Measurements from ENCODE around the gene CIDEC.
"Not testable (repeated sequence)": the region's sequence is repeated elsewhere in the genome, so short reads cannot be mapped to it uniquely, and the experiment has no call there.

CIDEC gene

GRCh38 chr3:9901967-9902366 is 21.9 kb upstream of the CIDEC start:
- TF ChIP-seq, protein P1, sequence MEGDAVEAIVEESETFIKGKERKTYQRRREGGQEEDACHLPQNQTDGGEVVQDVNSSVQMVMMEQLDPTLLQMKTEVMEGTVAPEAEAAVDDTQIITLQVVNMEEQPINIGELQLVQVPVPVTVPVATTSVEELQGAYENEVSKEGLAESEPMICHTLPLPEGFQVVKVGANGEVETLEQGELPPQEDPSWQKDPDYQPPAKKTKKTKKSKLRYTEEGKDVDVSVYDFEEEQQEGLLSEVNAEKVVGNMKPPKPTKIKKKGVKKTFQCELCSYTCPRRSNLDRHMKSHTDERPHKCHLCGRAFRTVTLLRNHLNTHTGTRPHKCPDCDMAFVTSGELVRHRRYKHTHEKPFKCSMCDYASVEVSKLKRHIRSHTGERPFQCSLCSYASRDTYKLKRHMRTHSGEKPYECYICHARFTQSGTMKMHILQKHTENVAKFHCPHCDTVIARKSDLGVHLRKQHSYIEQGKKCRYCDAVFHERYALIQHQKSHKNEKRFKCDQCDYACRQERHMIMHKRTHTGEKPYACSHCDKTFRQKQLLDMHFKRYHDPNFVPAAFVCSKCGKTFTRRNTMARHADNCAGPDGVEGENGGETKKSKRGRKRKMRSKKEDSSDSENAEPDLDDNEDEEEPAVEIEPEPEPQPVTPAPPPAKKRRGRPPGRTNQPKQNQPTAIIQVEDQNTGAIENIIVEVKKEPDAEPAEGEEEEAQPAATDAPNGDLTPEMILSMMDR (conservative IDR thresholded peaks at IDR 0.05; ENCODE audit: low read depth, low read length): no peak
- DNase-seq (ENCODE audit: low read depth): no peak
- H3K4me3 ChIP-seq (ENCODE audit: low read length): no peak overlapping the region

- not testable (repeated sequence) for DNase-seq (ENCODE audit: low read depth)
These were observed 20.9 kb upstream of the CIDEC start for GRCh38 chr3:9900965-9901415.

DNA sequence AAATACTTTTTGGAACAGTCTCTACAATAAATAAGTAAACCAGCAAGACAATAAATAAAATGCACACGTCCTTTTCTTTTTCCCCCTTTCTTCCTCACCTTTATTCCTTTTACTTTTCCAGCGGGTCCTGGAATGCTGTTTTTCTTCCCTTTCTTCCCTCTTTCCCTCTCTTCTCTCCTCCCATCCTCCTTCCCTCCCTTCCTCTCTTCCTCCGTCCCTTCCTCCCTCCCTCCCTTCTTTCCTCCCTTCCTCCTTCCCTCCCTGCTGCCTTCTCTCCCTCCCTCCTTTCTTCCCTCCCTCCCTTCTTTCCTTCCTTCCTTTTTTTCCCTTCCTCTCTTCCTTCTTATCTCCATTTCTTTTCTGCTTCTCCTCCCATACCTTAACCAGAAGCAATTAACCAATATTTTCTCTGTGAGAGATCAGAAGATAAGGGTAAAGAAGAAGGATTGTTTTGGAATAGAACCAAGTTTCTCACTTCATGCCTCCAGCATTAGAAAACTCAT is 19.3 kb upstream of the CIDEC start:
- no peak overlapping the region for H3K4me3 ChIP-seq (ENCODE audit: low read length)
- DNase-seq (ENCODE audit: low read depth): no peak
- TF ChIP-seq, protein P1 (conservative IDR thresholded peaks at IDR 0.05; ENCODE audit: low read depth, low read length): no peak

More at GRCh38 chr3:9900965-9901415, 20.9 kb upstream of the CIDEC start:
- H3K4me3 ChIP-seq (ENCODE audit: low read length): not testable (repeated sequence)

GRCh38 chr3:9898467-9899241 is 18.6 kb upstream of the CIDEC start:
- no peak for DNase-seq (ENCODE audit: low read depth)
- no peak overlapping the region for H3K4me3 ChIP-seq (ENCODE audit: low read length)
- TF ChIP-seq, protein P1 (conservative IDR thresholded peaks at IDR 0.05; ENCODE audit: low read depth, low read length): no peak

GRCh38 chr3:9897408-9898372 is 17.6 kb upstream of the CIDEC start:
- no peak for DNase-seq (ENCODE audit: low read depth)
- TF ChIP-seq, protein P1 (conservative IDR thresholded peaks at IDR 0.05; ENCODE audit: low read depth, low read length): no peak
- H3K4me3 ChIP-seq (ENCODE audit: low read length): no peak overlapping the region

DNA sequence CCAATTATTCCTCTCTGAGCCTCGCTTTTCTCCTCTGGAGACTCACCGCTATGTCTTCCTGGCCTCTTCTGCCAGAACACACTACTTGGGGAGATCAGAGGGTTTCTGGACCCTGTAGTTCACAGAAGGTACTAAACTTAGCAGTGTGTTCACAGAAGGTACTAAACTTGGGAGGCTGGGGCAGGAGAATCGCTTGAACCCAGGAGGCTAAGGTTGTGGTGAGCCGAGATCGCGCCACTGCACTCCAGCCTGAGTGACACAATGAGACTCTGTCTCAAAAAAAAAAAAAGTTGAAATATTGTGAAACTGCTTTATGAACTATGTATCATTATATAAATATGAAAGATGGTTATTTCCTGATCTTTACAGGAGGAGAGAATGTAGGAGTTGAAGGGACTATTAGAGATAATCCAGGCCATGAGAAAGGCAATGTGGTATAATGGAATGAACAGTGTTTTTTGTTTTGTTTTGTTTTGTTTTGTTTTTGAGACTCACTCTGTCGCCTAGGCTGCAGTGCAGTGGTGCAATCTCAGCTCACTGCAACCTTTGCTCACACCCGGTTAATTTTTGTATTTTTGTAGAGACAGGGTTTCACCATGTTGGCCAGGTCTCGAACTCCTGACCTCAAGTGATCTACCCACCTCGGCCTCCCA is 16.8 kb upstream of the CIDEC start:
- not testable (repeated sequence) for DNase-seq (ENCODE audit: low read depth)

DNA sequence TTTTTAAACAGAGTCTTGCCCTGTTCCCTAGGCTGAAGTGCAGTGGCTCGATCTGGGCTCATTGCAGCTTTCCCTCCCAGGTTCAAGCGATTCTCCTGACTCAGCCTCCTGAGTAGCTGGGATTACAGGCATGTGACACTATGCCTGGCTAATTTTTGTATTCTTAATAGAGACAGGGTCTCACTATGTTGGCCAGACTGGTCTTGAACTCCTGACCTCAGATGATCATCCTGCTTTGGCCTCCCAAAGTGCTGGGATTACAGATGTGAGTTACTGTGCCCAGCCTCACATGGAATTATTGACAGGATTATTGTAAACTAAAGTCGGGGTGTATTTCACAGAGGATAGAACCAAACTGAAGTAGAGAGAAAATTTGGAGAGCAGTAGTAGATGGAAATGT is 15.7 kb upstream of the CIDEC start:
- not testable (repeated sequence) for DNase-seq (ENCODE audit: low read depth); H3K4me3 ChIP-seq (ENCODE audit: low read length)

More for the DNA sequence above, 16.8 kb upstream of the CIDEC start:
- H3K4me3 ChIP-seq (ENCODE audit: low read length): not testable (repeated sequence)

GRCh38 chr3:9893739-9894138 is 13.7 kb upstream of the CIDEC start:
- H3K4me3 ChIP-seq (ENCODE audit: low read length): no peak overlapping the region
- DNase-seq (ENCODE audit: low read depth): no peak
- TF ChIP-seq, protein P1 (conservative IDR thresholded peaks at IDR 0.05; ENCODE audit: low read depth, low read length): no peak

All from retinal pigment epithelial cell (primary cell).